HepG2 (cell line): ENCODE measurements around the gene TMEM218. TPM values are rescaled to one million over a fixed set of nuclear protein-coding genes. Genes with fewer than 3 reads are reported as not detected.

Experiments used
- DBP ChIP-seq: sonication (generic); formaldehyde crosslinking; IDR thresholded peaks from 2 replicates; pipeline ENCODE4 v1.4.0; 2020; ENCODE audit warnings: missing genetic modification reagents; ENCODE audit errors: not compliant biosample characterization
- DZIP1 ChIP-seq: sonication (generic); formaldehyde crosslinking; IDR thresholded peaks from 2 replicates; pipeline ENCODE4 v1.5.0; 2020; ENCODE audit warnings: mild to moderate bottlenecking, missing genetic modification reagents
- FOXM1 ChIP-seq: sonication (generic); formaldehyde crosslinking; IDR thresholded peaks from 2 replicates; pipeline ENCODE4 v1.5.0; 2020; ENCODE audit warnings: missing genetic modification reagents
- MEIS2 ChIP-seq: sonication (generic); formaldehyde crosslinking; IDR thresholded peaks from 2 replicates; pipeline ENCODE4 v1.9.0; 2021; ENCODE audit warnings: mild to moderate bottlenecking, missing genetic modification reagents
- MTF1 ChIP-seq: sonication (generic); formaldehyde crosslinking; IDR thresholded peaks from 2 replicates; pipeline ENCODE4 v1.5.0; 2020; ENCODE audit warnings: missing genetic modification reagents
- NFYB ChIP-seq: sonication (generic); formaldehyde crosslinking; IDR thresholded peaks from 2 replicates; pipeline ENCODE4 v1.4.0; 2020; ENCODE audit warnings: missing genetic modification reagents
- NR2C2 ChIP-seq: sonication (generic); formaldehyde crosslinking; IDR thresholded peaks from 2 replicates; pipeline ENCODE4 v1.4.0; 2020; ENCODE audit warnings: missing genetic modification reagents, mild to moderate bottlenecking, moderate library complexity, borderline replicate concordance
- PHF8 ChIP-seq: sonication (generic); formaldehyde crosslinking; IDR thresholded peaks from 2 replicates; pipeline ENCODE4 v1.5.0; 2020; ENCODE audit warnings: missing genetic modification reagents
- PRPF4 ChIP-seq: fragments of 200-400 bp; formaldehyde crosslinking; IDR thresholded peaks from 2 replicates; pipeline ENCODE4 v1.6.1; 2016; ENCODE audit warnings: low read length, low read depth; ENCODE audit not compliant: poor library complexity, severe bottlenecking
- SALL2 ChIP-seq: sonication (generic); formaldehyde crosslinking; IDR thresholded peaks from 2 replicates; pipeline ENCODE4 v1.8.1; 2023; ENCODE audit warnings: mild to moderate bottlenecking, missing genetic modification reagents, inconsistent platforms
- UBTF ChIP-seq: sonication (generic); formaldehyde crosslinking; IDR thresholded peaks from 2 replicates; pipeline ENCODE4 v1.4.0; 2020; ENCODE audit warnings: mild to moderate bottlenecking, missing genetic modification reagents
- XRCC5 ChIP-seq: fragments of 200-400 bp; formaldehyde crosslinking; optimal IDR thresholded peaks from 2 replicates; pipeline ENCODE3; 2017; ENCODE audit warnings: mild to moderate bottlenecking, low read length
- ZNF264 ChIP-seq: sonication (generic); formaldehyde crosslinking; IDR thresholded peaks from 2 replicates; pipeline ENCODE4 v1.4.0; 2020; ENCODE audit warnings: missing genetic modification reagents
- ZNF326 ChIP-seq: sonication (generic); formaldehyde crosslinking; IDR thresholded peaks from 2 replicates; pipeline ENCODE4 v1.4.0; 2020; ENCODE audit warnings: missing genetic modification reagents, borderline replicate concordance
- ZNF362 ChIP-seq: sonication (generic); formaldehyde crosslinking; IDR thresholded peaks from 2 replicates; pipeline ENCODE4 v1.4.0; 2020; ENCODE audit warnings: missing genetic modification reagents, mild to moderate bottlenecking, borderline replicate concordance
- ZNF710 ChIP-seq: sonication (generic); formaldehyde crosslinking; IDR thresholded peaks from 2 replicates; pipeline ENCODE4 v1.5.0; 2020; ENCODE audit warnings: mild to moderate bottlenecking, missing genetic modification reagents, borderline replicate concordance
- ZNF746 ChIP-seq: sonication (generic); formaldehyde crosslinking; IDR thresholded peaks from 2 replicates; pipeline ENCODE4 v1.8.0; 2022; ENCODE audit warnings: mild to moderate bottlenecking, missing genetic modification reagents
- ZNF747 ChIP-seq: sonication (generic); formaldehyde crosslinking; IDR thresholded peaks from 2 replicates; pipeline ENCODE4 v1.8.1; 2023; ENCODE audit warnings: missing genetic modification reagents, mild to moderate bottlenecking, borderline replicate concordance
- ZNF780A ChIP-seq: sonication (generic); formaldehyde crosslinking; IDR thresholded peaks from 2 replicates; pipeline ENCODE4 v1.8.0; 2022; ENCODE audit warnings: mild to moderate bottlenecking, missing genetic modification reagents, moderate library complexity
- polyA plus RNA-seq, 8 experiments: library from polyadenylated mRNA; depleted of rRNA in 3 of 8; stranded (reverse) in 7 of 8; unstranded in 1 of 8; fragments of >200 nt; fragmentation: Illumina TruSeq in 4 of 8; extraction: Trizol in 4 of 8; gene quantifications; 2 replicates each; pipeline versions ENCODE4 v1.2.1 to v1.2.3, GENCODE V29; 2011 to 2016; ENCODE audit warnings: low read depth in 4 of 8, missing spikeins in 1 of 8, mixed read lengths in 1 of 8; ENCODE audit not compliant: insufficient read depth in 1 of 8
- total RNA-seq, 5 experiments: library from RNA; depleted of rRNA; stranded (reverse); fragments of >200 nt; fragmentation: Illumina TruSeq; extraction: Trizol; gene quantifications; 2 replicates each; pipeline ENCODE4 v1.2.3, GENCODE V29; 2016; ENCODE audit warnings: low read depth in 1 of 5

The TMEM218 gene
- total and polyA plus RNA-seq, 2 of the 13 experiments (the other 11 are each of a cell fraction or from before 2014, with no cell fraction given) = 11.8 to 14.0 TPM

GRCh38 chr11:125062931-125063428 is 48.4 kb downstream of the TMEM218 start, which contains the start of gene SLC37A2 (continued):
- TF ChIP-seq NR2C2 = 0 out of 2 replicates have a peak, but pooled peaks have one; percentile 16
- TF ChIP-seq ZNF746 = peak; percentile 34; the same call in 1 of the 2 replicates
- TF ChIP-seq FOXM1 (CRISPR knock-in tag) = 0 out of 2 replicates have a peak, but pooled peaks have one; percentile 64
- no peak for TF ChIP-seq ZNF362 (CRISPR knock-in tag)
- TF ChIP-seq ZNF780A (CRISPR knock-in tag) = 0 out of 2 replicates have a peak, but pooled peaks have one; percentile 37
- TF ChIP-seq ZNF326 (CRISPR knock-in tag) = no peak
- TF ChIP-seq DZIP1 = 0 out of 2 replicates have a peak, but pooled peaks have one; percentile 52
- TF ChIP-seq ZNF710 (CRISPR knock-in tag) = peak; percentile 46; the same call in 1 of the 2 replicates
- TF ChIP-seq PRPF4 = no peak
- peak; percentile 28; the same call in 1 of the 2 replicates for TF ChIP-seq ZNF747
- TF ChIP-seq UBTF (CRISPR knock-in tag) = peak; percentile 92
- TF ChIP-seq DBP (CRISPR knock-in tag) = no peak
- 0 out of 2 replicates have a peak, but pooled peaks have one; percentile 15 for TF ChIP-seq NFYB
- TF ChIP-seq XRCC5 = peak; percentile 49
- 0 out of 2 replicates have a peak, but pooled peaks have one; percentile 39 for TF ChIP-seq MTF1 (CRISPR knock-in tag)
- TF ChIP-seq ZNF264 = no peak
- no peak; the same call in 1 of the 2 replicates for TF ChIP-seq SALL2 (CRISPR knock-in tag)
- 0 out of 2 replicates have a peak, but pooled peaks have one; percentile 36 for TF ChIP-seq MEIS2 (CRISPR knock-in tag)
- peak; percentile 71 for TF ChIP-seq PHF8 (CRISPR knock-in tag)
